GM18505 (cell line): ENCODE measurements around the gene RABAC1.
A peak's percentile ranks its signal among the peaks of the same experiment; 100 is the strongest.
"Not testable (repeated sequence)": the region's sequence is repeated elsewhere in the genome, so short reads cannot be mapped to it uniquely, and the experiment has no call there.

Experiments used
- ATAC-seq: cut with Tn5 transposase; IDR thresholded peaks from one replicate; pipeline ENCODE4 v1.9.1; 2021; ENCODE audit not compliant: unreplicated experiment
- POLR2A ChIP-seq: IDR thresholded peaks from 4 replicates; pipeline ENCODE4 v1.6.1; 2011; ENCODE audit warnings: borderline replicate concordance; ENCODE audit not compliant: insufficient read depth, insufficient read length; ENCODE audit errors: extremely low read depth

The RABAC1 gene

GRCh38 chr19:41917676-41918075, 41.4 kb downstream of the RABAC1 start:
- no peak for ATAC-seq

GRCh38 chr19:41915776-41916414, 43.2 kb downstream of the RABAC1 start:
- no peak for TF ChIP-seq POLR2A
- no peak for ATAC-seq

More at GRCh38 chr19:41917676-41918075, 41.4 kb downstream of the RABAC1 start:
- no peak for TF ChIP-seq POLR2A

- ATAC-seq, result no peak
These were observed 43.9 kb downstream of the RABAC1 start for GRCh38 chr19:41915021-41915775.

GRCh38 chr19:41914424-41914834, 44.7 kb downstream of the RABAC1 start:
- ATAC-seq, result not testable (repeated sequence)

More at GRCh38 chr19:41915021-41915775, 43.9 kb downstream of the RABAC1 start:
- no peak for TF ChIP-seq POLR2A

- no peak for ATAC-seq
- TF ChIP-seq POLR2A, result no peak
These were observed 45.3 kb downstream of the RABAC1 start for GRCh38 chr19:41913538-41914423.

GRCh38 chr19:41912899-41913537, 46.1 kb downstream of the RABAC1 start:
- TF ChIP-seq POLR2A, result no peak
- ATAC-seq, result no peak

- peak; percentile 26 for TF ChIP-seq POLR2A
- no peak for ATAC-seq
These were observed 47.0 kb downstream of the RABAC1 start for GRCh38 chr19:41911889-41912731.

- no peak for ATAC-seq
- TF ChIP-seq POLR2A, result peak; percentile 28
These were observed 47.9 kb downstream of the RABAC1 start for GRCh38 chr19:41910992-41911888.

GRCh38 chr19:41910240-41910991, 48.7 kb downstream of the RABAC1 start:
- TF ChIP-seq POLR2A, result peak; percentile 40
- no peak for ATAC-seq

GRCh38 chr19:41909706-41910105, 49.4 kb downstream of the RABAC1 start:
- ATAC-seq, result no peak
- TF ChIP-seq POLR2A, result no peak
